Mucosa of descending colon (tissue), 3 donors: Measurements from ENCODE around the gene RAVER1. TPM values are rescaled to one million over a fixed set of nuclear protein-coding genes. Genes with fewer than 3 reads are reported as not detected.

ENCODE experiments used
- ATAC-seq: fragments of 200-7000 bp; cut with Tn5 transposase; one replicate; pipeline ENCODE4 v1.9.1; 2020; ENCODE audit warnings: mild to moderate bottlenecking, moderate library complexity
- DNase-seq, 3 donors: peaks; one replicate each; pipeline ENCODE4 v3.0.0-alpha.2; 2020
- H3K36me3 ChIP-seq: fragments of 200-600 bp; one replicate; pipeline ENCODE4 v1.8.0; 2021; ENCODE audit warnings: low read depth, mild to moderate bottlenecking
- H3K4me1 ChIP-seq: fragments of 200-600 bp; one replicate; pipeline ENCODE4 v1.8.0; 2021; ENCODE audit warnings: low read depth, mild to moderate bottlenecking
- H3K4me3 ChIP-seq: fragments of 200-600 bp; one replicate; pipeline ENCODE4 v1.8.0; 2021; ENCODE audit warnings: mild to moderate bottlenecking
- H3K9me3 ChIP-seq: fragments of 200-600 bp; one replicate; pipeline ENCODE4 v1.8.0; 2021; ENCODE audit warnings: mild to moderate bottlenecking
- intact Hi-C, 2 donors: fragments of 100-400 bp; cut with DNase I in 1 of 2; cut with micrococcal nuclease in 1 of 2; formaldehyde crosslinking; loops; one replicate each; pipeline versions ENCODE4 v1.11.0 to v1.11.1; 2022; cut with DNase I, micrococcal nuclease
- total RNA-seq, 3 donors: library from RNA; stranded (reverse); fragmentation: NEBNext Ultra II Directional in 2 of 3; extraction: Animal tissue kit (Norgen Biotek cat#: 25700) in 2 of 3; gene quantifications; one replicate each; pipeline versions ENCODE4 v1.2.1 to v1.2.4, GENCODE V29; 2021 to 2023
- TF ChIP-seq, protein P1 (sequence below): fragments of 200-600 bp; IDR thresholded peaks from one replicate; pipeline ENCODE4 v1.8.0; 2022; ENCODE audit warnings: antibody characterized with exemption, mild to moderate bottlenecking
- donor health status: DM: no; HTN: no; CAD: no; lungs with moderate emphysema.
- donor health status: DM: no; HTN: no; CAD: no.
- donor health status: DM: no; HTN: yes; CAD: no.

RAVER1 gene
- total RNA-seq, 3 donors from 2014 or later = 42.4 to 58.1 (median 49.6) TPM

DNA sequence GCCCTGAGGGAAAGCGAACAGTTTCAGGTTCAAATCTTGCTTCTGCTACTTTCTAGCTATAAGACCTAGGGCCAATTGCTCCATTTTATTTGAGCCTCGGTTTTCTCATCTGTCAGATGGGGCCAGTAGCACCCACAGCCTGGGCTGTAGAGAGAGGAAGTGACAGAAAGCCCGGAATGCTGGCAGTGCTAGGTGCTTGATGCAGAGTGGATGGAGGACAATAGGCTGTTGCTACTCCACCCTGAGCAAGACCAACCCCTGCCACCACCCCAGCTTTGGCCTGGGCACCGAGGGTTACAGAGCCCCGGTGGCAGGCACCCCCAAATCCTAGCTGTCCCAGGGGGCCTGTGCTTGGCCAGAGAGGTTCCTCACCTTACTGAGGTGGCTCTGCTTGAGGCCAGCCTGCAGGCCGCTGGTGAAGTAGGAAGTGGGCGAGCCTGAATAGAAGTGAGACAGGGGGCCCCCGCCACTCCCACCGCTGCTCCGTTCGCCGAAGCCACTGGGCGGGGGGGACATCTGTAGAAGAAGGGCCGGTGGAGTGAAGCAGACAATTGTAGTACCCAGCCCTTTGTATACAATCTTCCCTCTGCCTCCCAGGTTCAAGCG lies 15.4 kb downstream of the RAVER1 start:
- TF ChIP-seq, protein P1, sequence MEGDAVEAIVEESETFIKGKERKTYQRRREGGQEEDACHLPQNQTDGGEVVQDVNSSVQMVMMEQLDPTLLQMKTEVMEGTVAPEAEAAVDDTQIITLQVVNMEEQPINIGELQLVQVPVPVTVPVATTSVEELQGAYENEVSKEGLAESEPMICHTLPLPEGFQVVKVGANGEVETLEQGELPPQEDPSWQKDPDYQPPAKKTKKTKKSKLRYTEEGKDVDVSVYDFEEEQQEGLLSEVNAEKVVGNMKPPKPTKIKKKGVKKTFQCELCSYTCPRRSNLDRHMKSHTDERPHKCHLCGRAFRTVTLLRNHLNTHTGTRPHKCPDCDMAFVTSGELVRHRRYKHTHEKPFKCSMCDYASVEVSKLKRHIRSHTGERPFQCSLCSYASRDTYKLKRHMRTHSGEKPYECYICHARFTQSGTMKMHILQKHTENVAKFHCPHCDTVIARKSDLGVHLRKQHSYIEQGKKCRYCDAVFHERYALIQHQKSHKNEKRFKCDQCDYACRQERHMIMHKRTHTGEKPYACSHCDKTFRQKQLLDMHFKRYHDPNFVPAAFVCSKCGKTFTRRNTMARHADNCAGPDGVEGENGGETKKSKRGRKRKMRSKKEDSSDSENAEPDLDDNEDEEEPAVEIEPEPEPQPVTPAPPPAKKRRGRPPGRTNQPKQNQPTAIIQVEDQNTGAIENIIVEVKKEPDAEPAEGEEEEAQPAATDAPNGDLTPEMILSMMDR = no peak

DNA sequence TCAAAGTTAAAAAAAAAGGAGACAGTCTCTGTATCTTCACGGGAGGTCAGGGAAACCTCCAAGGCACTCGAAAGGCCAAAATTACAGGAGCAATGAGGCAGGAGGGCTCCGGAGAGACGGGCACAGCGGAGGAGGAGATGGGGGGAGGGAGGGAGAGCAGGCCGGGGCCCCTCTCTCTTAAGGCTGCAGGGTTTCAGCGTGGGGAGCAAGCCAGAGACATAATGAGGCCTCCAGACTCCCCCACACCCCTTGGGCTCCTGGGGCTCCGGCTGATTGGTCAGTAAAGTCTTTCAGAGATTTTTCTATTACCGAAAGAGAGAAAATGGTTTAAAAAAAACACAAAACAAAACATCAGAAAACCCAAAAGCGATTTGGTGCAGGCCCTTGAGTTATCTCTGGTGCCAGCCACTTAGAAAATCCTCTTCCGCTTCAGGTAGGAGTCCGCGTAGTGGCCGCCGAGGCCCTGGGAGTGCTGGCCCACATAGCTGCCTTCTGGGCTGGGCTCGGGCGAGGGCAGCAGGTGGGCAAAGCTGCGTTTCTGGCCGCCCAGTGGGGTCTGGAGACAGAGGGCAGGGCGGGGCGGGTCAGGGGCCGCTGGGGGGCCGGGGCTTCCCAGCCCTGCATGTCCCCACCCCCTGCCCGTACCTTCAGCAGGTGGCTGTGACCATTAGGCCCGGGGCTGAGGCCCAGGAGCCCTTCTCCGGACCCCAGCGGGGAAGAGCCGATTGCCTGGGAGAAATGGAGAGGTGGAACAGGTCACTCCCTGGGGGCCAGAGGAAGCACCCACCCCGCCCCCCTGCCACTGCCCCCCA lies 16.1 kb downstream of the RAVER1 start:
- ATAC-seq = no peak
- intact Hi-C loops = no loop called here
- H3K9me3 ChIP-seq = no peaks in the 10 kb centered on the region
- TF ChIP-seq, protein P1 = no peak
- peaks cover 24% of the 10 kb centered on the region for H3K4me1 ChIP-seq
- H3K4me3 ChIP-seq = no peak overlapping the region
- no peak for DNase-seq
- peaks cover 8% of the 10 kb centered on the region for H3K36me3 ChIP-seq

More for the DNA sequence above, 15.4 kb downstream of the RAVER1 start:
- Histone ChIP-seq H3K4me1 (peaks cover 31% of the 10 kb centered on the region), H3K4me3 (no peak overlapping the region), H3K9me3 (no peaks in the 10 kb centered on the region), H3K36me3 (peaks cover 8% of the 10 kb centered on the region)
- intact Hi-C loops = no loop called here
- ATAC-seq = no peak
- DNase-seq = no peak

DNA sequence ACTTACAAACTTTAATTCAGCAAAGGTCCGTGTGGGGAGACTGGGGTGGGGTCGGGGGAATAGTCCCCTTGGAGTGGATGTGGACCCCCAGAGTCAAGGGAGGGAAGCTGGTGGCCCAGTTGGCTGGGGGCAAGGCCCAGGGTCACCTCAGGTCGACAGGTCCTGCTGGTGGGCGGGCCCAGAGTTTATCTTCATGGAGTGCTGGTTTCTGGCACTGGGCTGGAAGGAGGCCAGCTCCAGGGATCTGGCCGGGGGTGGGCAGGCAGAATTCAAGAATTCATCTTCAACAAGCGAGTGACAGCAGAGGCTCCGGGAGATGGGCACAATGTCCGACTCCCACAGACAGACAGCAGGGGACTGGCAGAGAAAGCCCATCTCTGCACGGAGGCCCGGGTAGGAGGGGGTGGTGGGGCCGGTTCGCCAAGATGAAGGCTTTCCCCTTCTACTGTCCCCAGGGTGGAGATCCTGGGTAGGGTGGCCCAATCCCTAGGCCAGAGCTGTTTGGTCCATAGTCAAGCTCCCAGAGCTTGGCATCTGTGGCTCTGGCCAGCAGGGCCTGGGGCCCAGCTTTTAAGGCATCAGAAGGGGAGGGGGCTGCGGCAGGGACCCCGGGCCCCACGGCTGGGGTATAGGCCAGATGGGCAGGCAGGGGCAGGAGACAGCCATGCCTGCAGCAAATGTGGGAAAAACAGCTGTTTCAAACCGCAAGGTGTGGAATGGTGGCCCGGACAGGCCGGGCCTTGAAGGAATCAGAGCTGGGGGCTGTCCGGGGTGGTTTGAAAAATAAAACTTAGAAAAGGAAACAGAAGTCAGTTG lies 16.9 kb downstream of the RAVER1 start:
- TF ChIP-seq, protein P1 = no peak
- DNase-seq = peak in 1 of 3 donors; percentile 51
- Histone ChIP-seq H3K36me3 (peaks cover 8% of the 10 kb centered on the region), H3K9me3 (no peaks in the 10 kb centered on the region), H3K4me1 (peaks cover 15% of the 10 kb centered on the region), H3K4me3 (no peak overlapping the region)
- ATAC-seq = peak; percentile 10
- intact Hi-C loops = no loop called here

DNA sequence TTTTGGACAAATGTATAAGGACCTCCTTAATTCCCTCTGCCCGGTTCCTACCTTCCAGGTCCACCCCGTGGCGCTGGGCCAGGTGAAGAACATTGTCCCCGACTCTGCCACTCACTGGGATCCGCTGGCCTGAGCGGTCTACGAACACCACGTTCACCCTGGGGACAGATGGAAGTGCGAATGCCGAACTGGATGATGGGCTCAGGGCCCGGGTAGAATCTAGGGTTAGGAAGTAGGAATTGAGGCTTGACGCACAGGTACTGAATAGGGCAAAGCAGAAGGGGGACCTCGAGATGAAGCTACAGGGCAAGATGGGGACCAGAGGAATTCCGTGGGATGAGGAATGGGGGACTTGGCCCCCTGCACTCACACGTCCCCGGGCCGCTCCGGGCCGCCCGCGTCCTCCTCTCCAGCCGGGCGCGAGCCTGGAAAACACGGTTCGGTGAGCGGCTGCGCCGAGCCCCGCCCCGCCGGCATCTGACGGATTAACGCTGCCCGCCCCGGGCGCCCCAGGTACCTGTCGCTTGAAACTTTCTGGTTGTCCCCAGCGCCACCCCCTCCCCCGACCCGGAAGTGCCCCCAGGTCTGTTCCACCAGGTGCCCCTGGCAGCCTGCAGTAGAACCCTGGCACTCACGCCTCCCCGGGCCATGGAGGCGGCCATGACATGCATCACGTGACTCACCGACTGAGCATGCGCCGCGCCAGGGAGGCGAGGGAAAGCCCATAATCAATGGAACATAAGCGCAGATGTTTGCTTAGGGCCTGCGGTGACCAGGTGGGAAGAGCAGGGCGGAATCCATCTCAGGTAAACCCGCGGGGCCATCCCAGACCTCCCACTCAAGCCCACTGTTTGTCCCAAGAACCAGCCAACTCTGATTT lies 17.8 kb downstream of the RAVER1 start, which contains the start of gene FDX2:
Gene FDX2 (minus strand): TSS at position 681 of the 880 bp plus-strand sequence. CDS start 19 bp downstream, at position 662.
- peaks cover 8% of the 10 kb centered on the region for H3K36me3 ChIP-seq
- intact Hi-C loops = no loop called here
- no peaks in the 10 kb centered on the region for H3K9me3 ChIP-seq
- DNase-seq (peak; percentile 91 to 95 (median 95)), ATAC-seq (peak; percentile 94)
- peaks cover 9% of the 10 kb centered on the region for H3K4me1 ChIP-seq
- peak within 1 kb of the TSS; percentile 56 for H3K4me3 ChIP-seq
- TF ChIP-seq, protein P1 = no peak

DNA sequence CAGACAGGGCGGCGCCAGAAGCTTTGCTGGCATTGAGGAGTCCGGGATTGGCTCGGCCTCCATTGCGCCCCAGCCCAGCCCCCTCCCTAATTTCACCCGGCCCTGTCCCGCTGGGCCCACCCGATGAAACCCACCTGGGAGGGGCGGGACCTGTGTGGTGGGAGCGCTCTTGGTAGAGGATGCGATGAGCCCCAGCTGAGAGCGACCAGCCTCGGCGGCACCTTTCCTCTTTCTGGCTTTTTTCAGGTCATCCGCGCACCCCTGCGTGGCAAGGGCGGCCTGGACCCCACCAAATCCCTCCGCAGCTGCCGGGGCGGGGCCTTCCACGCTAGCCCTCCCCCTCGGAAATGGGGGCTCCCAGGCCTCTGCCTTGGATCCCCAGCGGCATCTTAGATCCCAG lies 23.9 kb downstream of the RAVER1 start, which contains the start of gene ZGLP1:
Gene ZGLP1 (minus strand): TSS at position 393 of the 400 bp plus-strand sequence.
- Histone ChIP-seq H3K4me1 (no peaks in the 10 kb centered on the region), H3K36me3 (no peaks in the 10 kb centered on the region), H3K4me3 (no peak within 1 kb of the TSS), H3K9me3 (no peaks in the 10 kb centered on the region)
- ATAC-seq (no peak), DNase-seq (no peak)
- intact Hi-C loops = no loop called here
- TF ChIP-seq, protein P1 = no peak
